ENCODE results near the gene PTPN14. TPM values are rescaled to one million over a fixed set of nuclear protein-coding genes. Genes with fewer than 3 reads are reported as not detected.
A peak's percentile ranks its signal among the peaks of the same experiment; 100 is the strongest.

Gene PTPN14
- total RNA-seq, 1 experiment from 2014 or later: 243 TPM

GRCh38 chr1:214515544-214516433, 35.6 kb downstream of the PTPN14 start:
- ChIA-PET POLR2A (interaction anchor here (0.6 to 4.2 kb wide), 23 partner anchors 10 to 521 kb away, joined by 3 to 35 read pairs (median 6); no protein-coding TSS in a partner anchor), CTCF (interaction anchor here (0.5 to 3.0 kb wide), 18 partner anchors 9 to 1918 kb away, joined by 3 to 11 read pairs (median 3); no protein-coding TSS in a partner anchor)
- peaks cover 34% of the 10 kb centered on the region for H3K36me3 Mint-ChIP-seq (ENCODE audit: insufficient read depth, unreplicated experiment)
- peak overlapping the region; percentile 78 for H3K27ac Mint-ChIP-seq (ENCODE audit: low read depth, unreplicated experiment)
- DNase-seq (ENCODE audit: unreplicated experiment): peak; percentile 44
- no peak for TF ChIP-seq CTCF (IDR thresholded peaks at IDR 0.05; ENCODE audit: unreplicated experiment)
- BruUV-seq (replicated peaks): no TSS peak
- H3K4me1 Mint-ChIP-seq (ENCODE audit: insufficient read depth, unreplicated experiment): peaks cover 84% of the 10 kb centered on the region
- peaks cover 7% of the 10 kb centered on the region for H3K9me3 Mint-ChIP-seq (ENCODE audit: unreplicated experiment)
- intact Hi-C loops (cut with micrococcal nuclease): no loop called here
- H3K4me3 Mint-ChIP-seq (ENCODE audit: unreplicated experiment): peak overlapping the region; percentile 38
- no peaks in the 10 kb centered on the region for H3K27me3 Mint-ChIP-seq (ENCODE audit: insufficient read depth, unreplicated experiment)

GRCh38 chr1:214514819-214515383, 36.5 kb downstream of the PTPN14 start:
- Mint-ChIP-seq H3K4me1 (ENCODE audit: insufficient read depth, unreplicated experiment) (peaks cover 78% of the 10 kb centered on the region), H3K36me3 (ENCODE audit: insufficient read depth, unreplicated experiment) (peaks cover 33% of the 10 kb centered on the region), H3K4me3 (ENCODE audit: unreplicated experiment) (no peak overlapping the region), H3K27me3 (ENCODE audit: insufficient read depth, unreplicated experiment) (no peaks in the 10 kb centered on the region), H3K9me3 (ENCODE audit: unreplicated experiment) (peaks cover 7% of the 10 kb centered on the region), H3K27ac (ENCODE audit: low read depth, unreplicated experiment) (peak overlapping the region; percentile 78)
- intact Hi-C loops (cut with micrococcal nuclease): no loop called here
- BruUV-seq (replicated peaks): no TSS peak
- POLR2A ChIA-PET: interaction anchor here (0.6 to 4.2 kb wide), 12 partner anchors 11 to 99 kb away, joined by 4 to 35 read pairs (median 6); no protein-coding TSS in a partner anchor
- TF ChIP-seq CTCF (IDR thresholded peaks at IDR 0.05; ENCODE audit: unreplicated experiment): no peak
- CTCF ChIA-PET: interaction anchor here (0.7 to 1.6 kb wide), 7 partner anchors 8 to 183 kb away, joined by 3 to 7 read pairs (median 4); no protein-coding TSS in a partner anchor
- no peak for DNase-seq (ENCODE audit: unreplicated experiment)

- ChIA-PET POLR2A (interaction anchor here (0.6 to 4.2 kb wide), 6 partner anchors 11 to 91 kb away, joined by 4 to 35 read pairs (median 6); no protein-coding TSS in a partner anchor), CTCF (interaction anchor here (0.6 kb wide), 1 partner anchor 53 kb away, joined by 3 read pairs; no protein-coding TSS in a partner anchor)
- no TSS peak for BruUV-seq (replicated peaks)
- H3K27me3 Mint-ChIP-seq (ENCODE audit: insufficient read depth, unreplicated experiment): no peaks in the 10 kb centered on the region
- H3K4me3 Mint-ChIP-seq (ENCODE audit: unreplicated experiment): no peak overlapping the region
- peaks cover 7% of the 10 kb centered on the region for H3K9me3 Mint-ChIP-seq (ENCODE audit: unreplicated experiment)
- DNase-seq (ENCODE audit: unreplicated experiment): peak; percentile 71
- peaks cover 33% of the 10 kb centered on the region for H3K36me3 Mint-ChIP-seq (ENCODE audit: insufficient read depth, unreplicated experiment)
- intact Hi-C loops (cut with micrococcal nuclease): no loop called here
- H3K27ac Mint-ChIP-seq (ENCODE audit: low read depth, unreplicated experiment): peak overlapping the region; percentile 78
- peaks cover 75% of the 10 kb centered on the region for H3K4me1 Mint-ChIP-seq (ENCODE audit: insufficient read depth, unreplicated experiment)
- no peak for TF ChIP-seq CTCF (IDR thresholded peaks at IDR 0.05; ENCODE audit: unreplicated experiment)
Observed at GRCh38 chr1:214514032-214514818, 37.2 kb downstream of the PTPN14 start.

Data from MCF 10A (cell line).